GM12875 (cell line): ENCODE results near the gene SCIN.

Experiments
- H3K4me3 ChIP-seq: one replicate; pipeline ENCODE4 v1.5.1; 2011; ENCODE audit warnings: low read depth, low read length, control low read depth
- TF ChIP-seq, protein P1 (sequence below): IDR thresholded peaks from 2 replicates; pipeline ENCODE4 v1.5.1; 2011; ENCODE audit warnings: low read depth, mild to moderate bottlenecking, control low read depth, inconsistent platforms, low read length, moderate library complexity, borderline replicate concordance; ENCODE audit not compliant: insufficient read depth

SCIN gene

DNA sequence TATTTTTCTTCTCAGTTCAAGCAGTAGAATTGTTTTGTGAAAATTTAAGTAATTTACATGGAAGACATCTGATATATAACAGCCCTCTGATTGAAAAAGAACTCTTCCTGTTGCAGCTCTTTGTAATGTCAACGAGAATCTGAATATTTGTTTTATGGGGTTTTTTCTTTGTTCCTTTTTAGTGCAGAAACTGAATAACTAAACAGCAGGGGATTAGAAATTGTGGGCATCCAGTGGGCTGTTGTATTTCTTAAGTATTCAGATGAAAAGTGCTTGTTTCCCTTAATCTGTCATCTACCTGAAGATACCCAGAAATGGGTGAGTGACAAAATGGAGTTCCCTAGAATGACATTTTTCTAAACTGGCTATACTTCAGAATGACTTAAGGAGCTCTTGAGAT is 124.3 kb downstream of the SCIN start:
- H3K4me3 ChIP-seq, result no peak overlapping the region
- TF ChIP-seq, protein P1, sequence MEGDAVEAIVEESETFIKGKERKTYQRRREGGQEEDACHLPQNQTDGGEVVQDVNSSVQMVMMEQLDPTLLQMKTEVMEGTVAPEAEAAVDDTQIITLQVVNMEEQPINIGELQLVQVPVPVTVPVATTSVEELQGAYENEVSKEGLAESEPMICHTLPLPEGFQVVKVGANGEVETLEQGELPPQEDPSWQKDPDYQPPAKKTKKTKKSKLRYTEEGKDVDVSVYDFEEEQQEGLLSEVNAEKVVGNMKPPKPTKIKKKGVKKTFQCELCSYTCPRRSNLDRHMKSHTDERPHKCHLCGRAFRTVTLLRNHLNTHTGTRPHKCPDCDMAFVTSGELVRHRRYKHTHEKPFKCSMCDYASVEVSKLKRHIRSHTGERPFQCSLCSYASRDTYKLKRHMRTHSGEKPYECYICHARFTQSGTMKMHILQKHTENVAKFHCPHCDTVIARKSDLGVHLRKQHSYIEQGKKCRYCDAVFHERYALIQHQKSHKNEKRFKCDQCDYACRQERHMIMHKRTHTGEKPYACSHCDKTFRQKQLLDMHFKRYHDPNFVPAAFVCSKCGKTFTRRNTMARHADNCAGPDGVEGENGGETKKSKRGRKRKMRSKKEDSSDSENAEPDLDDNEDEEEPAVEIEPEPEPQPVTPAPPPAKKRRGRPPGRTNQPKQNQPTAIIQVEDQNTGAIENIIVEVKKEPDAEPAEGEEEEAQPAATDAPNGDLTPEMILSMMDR, result no peak

DNA sequence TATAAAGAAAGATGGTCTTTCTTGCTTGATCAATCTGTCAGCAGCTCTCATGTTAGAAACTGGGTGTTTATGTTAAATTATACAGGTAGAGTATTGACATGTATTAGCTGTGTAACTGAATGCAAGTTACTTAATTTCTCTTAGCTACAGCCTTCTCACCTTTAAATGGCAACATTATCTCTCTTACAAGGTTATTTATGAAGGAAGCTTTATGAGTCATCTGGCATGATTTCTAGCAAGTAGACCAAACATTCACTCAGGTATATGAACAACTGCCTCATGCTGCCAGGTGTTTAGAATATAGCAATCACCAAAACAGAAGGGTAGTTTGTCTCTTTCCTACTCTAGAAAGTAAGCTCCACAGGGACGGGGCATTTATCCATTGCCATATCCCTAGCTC is 125.4 kb downstream of the SCIN start:
- TF ChIP-seq, protein P1, result no peak
- H3K4me3 ChIP-seq, result no peak overlapping the region

DNA sequence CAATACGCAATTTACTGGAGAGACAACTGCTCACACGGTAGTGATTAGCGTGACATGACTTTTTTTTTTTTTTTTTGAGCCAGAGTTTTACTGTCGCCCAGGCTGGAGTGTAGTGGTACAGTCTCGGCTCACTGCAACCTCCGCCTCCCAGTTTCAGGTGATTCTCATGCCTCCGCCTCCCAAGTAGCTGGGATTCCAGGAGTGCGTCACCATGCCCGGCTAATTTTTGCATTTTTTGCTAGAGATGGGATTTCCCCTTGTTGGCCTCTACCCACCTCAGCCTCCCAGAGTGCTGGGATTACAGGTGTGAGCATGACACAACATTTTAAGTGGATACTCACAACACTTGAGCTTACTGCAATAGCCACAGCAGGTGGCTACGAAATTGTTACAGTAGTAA is 128.8 kb downstream of the SCIN start:
- TF ChIP-seq, protein P1, result no peak
- H3K4me3 ChIP-seq, result no peak overlapping the region

DNA sequence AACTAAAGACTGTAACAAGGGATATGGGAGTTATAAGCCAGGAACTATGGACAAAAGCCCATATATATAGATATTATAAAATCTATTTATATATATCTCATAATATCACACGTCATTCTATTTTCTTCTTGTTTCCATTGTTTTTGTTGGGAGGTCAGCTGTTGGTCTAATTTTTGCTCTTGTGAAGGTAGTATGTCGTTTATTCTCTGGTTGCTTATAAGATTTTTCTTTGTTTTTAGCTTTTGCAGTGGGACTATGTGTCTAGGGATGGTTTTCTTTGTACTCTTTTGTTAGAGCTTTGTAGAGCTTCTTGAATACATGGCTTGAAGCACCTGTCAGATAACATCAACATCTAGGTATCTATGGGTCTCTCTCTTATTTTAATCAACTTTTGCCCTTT is 130.9 kb downstream of the SCIN start:
- TF ChIP-seq, protein P1, result no peak
- no peak overlapping the region for H3K4me3 ChIP-seq

DNA sequence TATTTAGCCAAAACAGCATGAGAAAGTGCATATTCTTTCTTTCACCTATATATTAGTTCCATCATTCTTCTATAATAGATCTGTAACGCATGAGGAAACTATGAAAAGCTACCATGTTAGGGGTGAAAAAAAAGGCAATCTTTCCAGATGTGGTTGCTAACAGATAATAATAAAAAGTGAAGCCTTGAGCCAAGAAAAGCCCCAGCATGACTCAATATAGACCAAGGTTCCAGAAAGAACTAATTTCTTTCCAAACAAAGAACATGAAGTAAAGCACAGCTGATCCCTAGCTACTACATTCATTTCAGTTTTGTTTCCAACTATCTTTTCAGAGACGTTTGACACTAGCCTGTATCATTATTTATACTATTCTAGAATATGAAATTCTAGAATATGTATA is 133.4 kb downstream of the SCIN start:
- TF ChIP-seq, protein P1, result no peak
- H3K4me3 ChIP-seq, result no peak overlapping the region

DNA sequence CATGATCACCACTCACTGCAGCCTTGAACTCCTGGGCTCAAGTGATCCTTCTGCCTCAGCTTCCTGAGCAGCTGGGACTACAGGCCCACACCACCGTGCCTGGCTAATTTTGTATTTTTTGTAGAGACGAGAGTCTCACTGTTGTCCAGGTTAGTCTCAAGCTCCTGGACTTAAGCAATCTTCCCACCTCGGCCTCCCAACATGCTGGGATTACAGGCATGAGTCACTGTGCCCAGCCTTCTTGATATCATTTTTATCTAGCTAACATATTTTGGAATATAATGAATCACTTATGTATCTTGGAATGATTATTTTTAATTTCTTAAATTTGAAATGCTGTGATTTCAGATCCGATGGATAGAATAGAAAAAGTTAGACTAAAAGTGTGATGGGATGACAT is 135.4 kb downstream of the SCIN start:
- TF ChIP-seq, protein P1, result no peak

DNA sequence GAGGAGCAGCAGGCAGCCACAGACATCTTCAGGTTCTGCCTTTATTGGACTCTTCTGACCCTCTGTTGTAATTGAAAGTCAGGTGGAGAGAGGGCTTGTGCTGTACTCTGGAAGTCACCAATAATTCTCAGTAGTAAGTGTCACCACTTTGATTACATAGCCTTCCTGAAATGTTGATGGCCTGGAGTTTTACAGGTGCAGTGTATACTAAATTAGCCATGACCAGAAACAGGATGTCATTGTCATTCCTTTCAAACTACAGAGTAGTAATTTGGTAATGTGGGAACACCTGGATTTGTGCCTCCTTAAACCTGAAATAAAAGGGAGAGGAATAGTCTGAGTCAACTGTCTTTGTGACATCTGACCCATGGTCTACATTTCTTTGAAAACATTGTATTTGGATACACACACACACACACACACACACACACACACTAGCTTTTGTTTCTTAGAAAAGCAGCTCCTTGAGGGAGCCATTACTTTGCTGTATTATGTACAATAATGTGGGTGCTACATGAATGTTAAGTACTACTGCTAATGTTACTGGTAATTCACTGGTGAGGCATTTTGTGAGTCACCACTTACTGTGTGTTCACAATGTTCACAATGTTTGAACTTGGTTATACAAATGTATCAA is 136.5 kb downstream of the SCIN start:
- H3K4me3 ChIP-seq, result no peak overlapping the region
- TF ChIP-seq, protein P1, result no peak

More for the DNA sequence above, 135.4 kb downstream of the SCIN start:
- no peak overlapping the region for H3K4me3 ChIP-seq
